ENCODE measurements around the gene GJC2.

GJC2 gene

GRCh38 chr1:228159008-228159665 lies 9.4 kb downstream of the GJC2 start:
- no peak for TF ChIP-seq REST (IDR thresholded peaks at IDR 0.05; ENCODE audit: insufficient read depth in 1 of 2, low read depth in 2 of 2, low read length in 2 of 2)

GRCh38 chr1:228160201-228160761 lies 10.6 kb downstream of the GJC2 start:
- no peak for TF ChIP-seq SIN3A (IDR thresholded peaks at IDR 0.05; ENCODE audit: borderline replicate concordance, insufficient read depth, low read length)
- TF ChIP-seq REST (IDR thresholded peaks at IDR 0.05; ENCODE audit: insufficient read depth in 1 of 2, low read depth in 2 of 2, low read length in 2 of 2), result no peak
- TF ChIP-seq TAF1 (IDR thresholded peaks at IDR 0.05; ENCODE audit: borderline replicate concordance, insufficient read depth, low read length), result no peak
- no peak for TF ChIP-seq FOXP2 (optimal IDR thresholded peaks at IDR 0.05; ENCODE audit: borderline replicate concordance, extremely low read depth, extremely low read length, insufficient read depth)
- no peak for TF ChIP-seq POLR2AphosphoS5 (IDR thresholded peaks at IDR 0.05; ENCODE audit: low read depth, low read length)

GRCh38 chr1:228161362-228161761 lies 11.6 kb downstream of the GJC2 start:
- no peak for TF ChIP-seq SIN3A (IDR thresholded peaks at IDR 0.05; ENCODE audit: borderline replicate concordance, insufficient read depth, low read length)
- TF ChIP-seq FOXP2 (optimal IDR thresholded peaks at IDR 0.05; ENCODE audit: borderline replicate concordance, extremely low read depth, extremely low read length, insufficient read depth), result no peak
- no peak for TF ChIP-seq REST (IDR thresholded peaks at IDR 0.05; ENCODE audit: insufficient read depth in 1 of 2, low read depth in 2 of 2, low read length in 2 of 2)
- no peak for TF ChIP-seq POLR2AphosphoS5 (IDR thresholded peaks at IDR 0.05; ENCODE audit: low read depth, low read length)
- TF ChIP-seq TAF1 (IDR thresholded peaks at IDR 0.05; ENCODE audit: borderline replicate concordance, insufficient read depth, low read length), result no peak

GRCh38 chr1:228161866-228162265 lies 12.1 kb downstream of the GJC2 start:
- TF ChIP-seq FOXP2 (optimal IDR thresholded peaks at IDR 0.05; ENCODE audit: borderline replicate concordance, extremely low read depth, extremely low read length, insufficient read depth) (no peak), REST (IDR thresholded peaks at IDR 0.05; ENCODE audit: insufficient read depth in 1 of 2, low read depth in 2 of 2, low read length in 2 of 2) (no peak), POLR2AphosphoS5 (IDR thresholded peaks at IDR 0.05; ENCODE audit: low read depth, low read length) (no peak), TAF1 (IDR thresholded peaks at IDR 0.05; ENCODE audit: borderline replicate concordance, insufficient read depth, low read length) (no peak)
